Esophagus muscularis mucosa (tissue), 4 donors: ENCODE results near the gene UNC50. TPM values are rescaled to one million over a fixed set of nuclear protein-coding genes. Genes with fewer than 3 reads are reported as not detected.

ENCODE experiments used
- DNase-seq: peaks from one replicate; pipeline ENCODE4 v3.0.0-alpha.2; 2017; ENCODE audit errors: extremely low spot score
- H3K27ac ChIP-seq, 4 donors: fragments of 200-600 bp; sonication (generic); replicated peaks in 1 of 4; 1 replicate in 3 of 4; 2 replicates in 1 of 4; pipeline ENCODE4 v1.5.1; 2016 to 2019; ENCODE audit warnings: mild to moderate bottlenecking in 1 of 4
- H3K27me3 ChIP-seq, 4 donors: fragments of 200-600 bp; sonication (generic); one replicate each; pipeline versions ENCODE4 v1.5.1 to v1.6.0; 2016 to 2019
- H3K36me3 ChIP-seq, 4 donors: fragments of 200-600 bp; sonication (generic); one replicate each; pipeline ENCODE4 v1.5.1; 2016 to 2019
- H3K4me1 ChIP-seq, 4 donors: fragments of 200-600 bp; sonication (generic); one replicate each; pipeline ENCODE4 v1.5.1; 2016 to 2019
- H3K4me3 ChIP-seq, 4 donors: fragments of 200-600 bp; sonication (generic); 1 replicate in 2 of 4; 2 replicates in 2 of 4; pipeline ENCODE4 v1.5.1; 2016 to 2019; ENCODE audit warnings: mild to moderate bottlenecking in 4 of 4, moderate library complexity in 1 of 4
- H3K9me3 ChIP-seq, 4 donors: fragments of 200-600 bp; sonication (generic); 1 replicate in 3 of 4; 2 replicates in 1 of 4; pipeline ENCODE4 v1.5.1; 2016 to 2019
- EP300 ChIP-seq: sonication (generic); formaldehyde crosslinking; IDR thresholded peaks from one replicate; pipeline ENCODE4 v1.6.1; 2017; ENCODE audit warnings: antibody characterized with exemption
- POLR2A ChIP-seq: fragments of 450-650 bp; IDR thresholded peaks from one replicate; pipeline ENCODE4 v1.6.1; 2017; ENCODE audit warnings: antibody characterized with exemption, moderate library complexity, mild to moderate bottlenecking, low read depth
- POLR2AphosphoS5 ChIP-seq, 2 donors: sonication (generic); formaldehyde crosslinking; IDR thresholded peaks; one replicate each; pipeline ENCODE4 v1.6.1; 2017; ENCODE audit warnings: antibody characterized with exemption in 2 of 2
- WGBS: methylation state at CpG from one replicate; pipeline ENCODE4 v1.1.5; 2018; 5-methylcytosine and 5-hydroxymethylcytosine counted together
- intact Hi-C: fragments of 100-400 bp; cut with DNase I; formaldehyde crosslinking; loops from one replicate; pipeline ENCODE4 v1.15.1; 2023
- total RNA-seq, 4 donors: library from RNA; depleted of rRNA; stranded (reverse); fragments of >200 nt; gene quantifications; one replicate each; pipeline versions ENCODE4 v1.1.0 to v1.2.1, GENCODE V29; 2016
- TF ChIP-seq, protein P1 (sequence below), 3 experiments: fragments of 200-600 bp in 2 of 3; fragments of 450-650 bp in 1 of 3; sonication (generic) in 2 of 3; IDR thresholded peaks; one replicate each; pipeline ENCODE4 v1.5.1; 2017 to 2019; ENCODE audit warnings: antibody characterized with exemption in 3 of 3, mild to moderate bottlenecking in 2 of 3, moderate library complexity in 1 of 3

UNC50 gene, protein sequence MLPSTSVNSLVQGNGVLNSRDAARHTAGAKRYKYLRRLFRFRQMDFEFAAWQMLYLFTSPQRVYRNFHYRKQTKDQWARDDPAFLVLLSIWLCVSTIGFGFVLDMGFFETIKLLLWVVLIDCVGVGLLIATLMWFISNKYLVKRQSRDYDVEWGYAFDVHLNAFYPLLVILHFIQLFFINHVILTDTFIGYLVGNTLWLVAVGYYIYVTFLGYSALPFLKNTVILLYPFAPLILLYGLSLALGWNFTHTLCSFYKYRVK
- 10 to 100 TPM; 34.0 to 51.4 (median 40.7) TPM for total RNA-seq

DNA sequence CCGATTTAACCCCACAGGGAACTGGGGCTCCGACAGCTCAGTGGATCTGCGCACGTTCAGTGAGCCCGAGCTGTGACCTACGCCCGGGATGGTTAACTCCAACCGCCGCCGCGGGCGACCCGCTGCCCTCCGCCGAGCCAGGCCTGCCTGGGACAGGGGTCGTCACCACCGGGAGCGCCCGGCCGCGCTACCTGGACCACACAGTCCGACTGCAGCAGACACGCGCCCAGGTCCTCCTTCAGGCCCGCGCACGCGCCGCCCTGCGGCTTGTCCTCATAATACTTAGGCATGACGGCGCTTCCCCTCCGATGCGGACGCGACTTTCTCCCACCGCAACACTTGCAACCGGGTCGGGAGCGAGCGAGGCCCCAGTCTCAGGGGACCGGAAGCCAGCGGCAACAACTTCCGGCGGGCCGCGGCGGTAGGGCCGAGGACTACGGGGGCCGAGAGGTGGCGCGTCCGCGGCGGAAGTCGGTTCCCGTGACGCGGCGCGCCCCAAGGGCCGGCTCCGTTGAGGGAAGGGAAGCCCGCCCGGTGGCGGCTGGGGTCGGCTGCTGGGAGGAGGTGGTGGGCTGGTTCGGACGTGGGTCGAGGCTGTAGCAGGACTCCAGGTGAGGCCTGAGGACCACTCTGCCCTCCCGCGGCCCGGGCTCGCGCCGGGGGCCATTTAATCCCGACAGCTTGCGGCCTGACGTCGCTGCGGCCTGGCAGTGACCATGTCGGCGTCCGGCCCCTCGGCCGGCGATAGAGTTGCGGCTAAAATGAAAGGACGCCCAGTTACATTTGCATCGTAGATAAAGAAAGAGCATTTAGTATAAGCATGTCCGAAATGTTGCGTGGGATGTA, at the start of gene UNC50, which contains the start of gene COA5:
TSS of gene UNC50 (plus strand) at position 474 of the 846 bp plus-strand sequence. CDS start 1,171 bp downstream, outside the sequence.
TSS of gene COA5 (minus strand) at position 397 of the 846 bp plus-strand sequence. CDS start at position 290, 107 bp downstream.
- H3K9me3 ChIP-seq = no peaks in the 10 kb centered on the region
- DNase-seq = peak; percentile 97
- peaks cover 0 to 4% (median 0%) of the 10 kb centered on the region in 4 donors for H3K27me3 ChIP-seq
- H3K4me3 ChIP-seq = peak within 1 kb of the TSS; percentile 72 to 98 (median 94)
- intact Hi-C loops = loop anchor here (10.0 kb wide), 1 partner anchor 164 kb away; the partner anchor contains the start of gene INPP4A
- H3K4me1 ChIP-seq = peaks cover 47 to 73% (median 61%) of the 10 kb centered on the region in 4 donors
- peaks cover 13 to 38% (median 27%) of the 10 kb centered on the region in 4 donors for H3K36me3 ChIP-seq
- TF ChIP-seq, protein P1, sequence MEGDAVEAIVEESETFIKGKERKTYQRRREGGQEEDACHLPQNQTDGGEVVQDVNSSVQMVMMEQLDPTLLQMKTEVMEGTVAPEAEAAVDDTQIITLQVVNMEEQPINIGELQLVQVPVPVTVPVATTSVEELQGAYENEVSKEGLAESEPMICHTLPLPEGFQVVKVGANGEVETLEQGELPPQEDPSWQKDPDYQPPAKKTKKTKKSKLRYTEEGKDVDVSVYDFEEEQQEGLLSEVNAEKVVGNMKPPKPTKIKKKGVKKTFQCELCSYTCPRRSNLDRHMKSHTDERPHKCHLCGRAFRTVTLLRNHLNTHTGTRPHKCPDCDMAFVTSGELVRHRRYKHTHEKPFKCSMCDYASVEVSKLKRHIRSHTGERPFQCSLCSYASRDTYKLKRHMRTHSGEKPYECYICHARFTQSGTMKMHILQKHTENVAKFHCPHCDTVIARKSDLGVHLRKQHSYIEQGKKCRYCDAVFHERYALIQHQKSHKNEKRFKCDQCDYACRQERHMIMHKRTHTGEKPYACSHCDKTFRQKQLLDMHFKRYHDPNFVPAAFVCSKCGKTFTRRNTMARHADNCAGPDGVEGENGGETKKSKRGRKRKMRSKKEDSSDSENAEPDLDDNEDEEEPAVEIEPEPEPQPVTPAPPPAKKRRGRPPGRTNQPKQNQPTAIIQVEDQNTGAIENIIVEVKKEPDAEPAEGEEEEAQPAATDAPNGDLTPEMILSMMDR (IDR thresholded peaks at IDR 0.05) = no peak
- TF ChIP-seq POLR2A = peak; percentile 84
- peak; percentile 95 to 97 for TF ChIP-seq POLR2AphosphoS5 (IDR thresholded peaks at IDR 0.05)
- no peak for TF ChIP-seq EP300
- peak within 1 kb of the TSS; percentile 96 to 98 (median 98) for H3K27ac ChIP-seq
- 0% methylated on average over 32 of the region's 93 CpGs for WGBS

DNA sequence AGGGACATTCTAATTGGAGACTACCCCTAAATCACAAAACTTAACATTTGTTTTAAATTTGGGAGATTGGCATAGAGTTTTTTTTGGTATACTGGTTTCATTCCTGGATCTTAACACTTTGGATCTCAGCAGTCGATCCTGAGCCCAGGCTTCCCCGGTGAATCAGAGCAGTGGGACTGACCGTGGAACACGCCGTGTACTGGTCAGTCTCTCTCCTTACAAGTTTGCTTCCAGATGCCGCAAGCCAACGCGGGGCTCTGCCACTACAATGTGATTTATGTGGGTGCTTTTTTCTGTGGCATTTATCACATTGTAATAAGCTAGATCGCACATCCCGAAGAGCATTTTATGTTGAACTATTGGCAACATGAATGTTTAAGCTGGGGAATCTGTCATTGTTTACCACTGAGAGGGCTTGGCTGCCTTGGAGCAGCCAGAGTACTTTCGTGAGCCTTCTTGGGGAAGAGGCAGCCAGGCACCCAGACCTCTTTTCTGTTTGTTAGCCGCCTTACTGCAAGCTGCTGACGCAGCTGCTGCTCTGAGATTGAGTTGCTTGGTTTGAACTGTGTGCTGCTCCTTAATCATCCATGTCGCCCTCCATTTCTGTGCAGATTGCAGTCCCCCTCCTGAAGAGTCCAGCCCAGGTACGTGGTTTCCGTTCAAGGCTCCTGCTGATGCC, 49.4 kb upstream of the UNC50 start:
- 89% methylated on average over 16 of the region's 16 CpGs for WGBS
- Histone ChIP-seq H3K4me3 (no peak overlapping the region), H3K27me3 (no peaks in the 10 kb centered on the region), H3K9me3 (no peaks in the 10 kb centered on the region), H3K36me3 (peaks cover 27 to 55% (median 44%) of the 10 kb centered on the region in 4 donors), H3K4me1 (peaks cover 44 to 50% (median 47%) of the 10 kb centered on the region in 4 donors), H3K27ac (peak overlapping the region; percentile 73 to 85 (median 78))
- intact Hi-C loops = no loop called here
- no peak for DNase-seq
- TF ChIP-seq POLR2AphosphoS5 (IDR thresholded peaks at IDR 0.05) (no peak), EP300 (no peak), POLR2A (no peak)
- TF ChIP-seq, protein P1 (IDR thresholded peaks at IDR 0.05) = no peak

DNA sequence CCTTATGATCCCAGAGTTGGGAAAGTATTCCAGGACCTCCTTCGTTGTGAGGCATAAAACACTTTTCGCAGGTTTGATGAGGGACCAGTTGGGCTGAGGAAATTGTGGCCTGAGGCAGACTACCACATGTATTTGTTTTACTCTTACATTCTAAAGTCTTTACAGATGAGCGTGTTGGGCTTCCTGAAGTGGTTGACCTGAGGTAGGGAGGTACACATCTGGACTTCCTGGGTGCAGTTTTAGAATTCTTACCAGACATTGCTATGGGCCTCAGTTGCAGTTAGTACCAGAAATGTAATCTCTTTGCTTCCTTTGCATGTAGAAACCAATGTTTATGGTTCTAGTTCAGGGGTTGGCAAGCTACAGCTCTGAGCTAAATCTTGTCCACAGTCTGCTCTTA, 48.8 kb upstream of the UNC50 start:
- 91% methylated on average over 3 of the region's 3 CpGs for WGBS
- no peak for TF ChIP-seq POLR2A
- TF ChIP-seq POLR2AphosphoS5 (IDR thresholded peaks at IDR 0.05) = no peak
- no peak for TF ChIP-seq EP300
- TF ChIP-seq, protein P1 (IDR thresholded peaks at IDR 0.05) = no peak
- Histone ChIP-seq H3K27ac (peak overlapping the region; percentile 73 to 85 (median 78)), H3K4me1 (peaks cover 44 to 50% (median 46%) of the 10 kb centered on the region in 4 donors), H3K9me3 (no peaks in the 10 kb centered on the region), H3K4me3 (no peak overlapping the region), H3K36me3 (peaks cover 27 to 55% (median 44%) of the 10 kb centered on the region in 4 donors), H3K27me3 (no peaks in the 10 kb centered on the region)
- no peak for DNase-seq
- intact Hi-C loops = no loop called here

DNA sequence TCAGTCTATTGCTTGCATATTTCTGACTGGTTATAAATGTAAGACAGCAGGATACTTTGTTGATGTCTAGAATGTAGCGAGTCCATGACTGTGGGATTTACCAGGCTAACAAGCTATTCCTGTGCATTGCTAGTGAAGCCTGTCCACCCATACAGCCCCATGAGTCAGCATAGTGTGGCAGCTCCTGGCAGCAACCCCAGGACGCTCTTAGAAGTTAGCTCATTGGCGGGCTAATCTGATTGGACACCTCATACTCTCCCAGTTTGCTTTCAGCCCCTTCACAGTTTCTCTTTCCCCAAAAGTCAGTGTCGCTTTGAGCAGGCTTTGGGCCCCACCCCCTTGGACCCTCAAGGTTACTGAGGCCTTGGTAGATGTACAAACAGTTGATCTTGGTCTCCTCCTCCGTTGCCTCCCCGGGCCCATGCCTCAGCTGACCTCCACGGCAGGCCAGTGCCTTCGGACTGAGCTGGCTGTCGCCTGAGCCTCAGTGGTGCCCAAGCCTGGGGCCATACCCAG, 48.1 kb upstream of the UNC50 start:
- Histone ChIP-seq H3K27me3 (no peaks in the 10 kb centered on the region), H3K9me3 (no peaks in the 10 kb centered on the region), H3K4me3 (no peak overlapping the region), H3K27ac (peak overlapping the region; percentile 73 to 85 (median 78)), H3K4me1 (peaks cover 44 to 50% (median 47%) of the 10 kb centered on the region in 4 donors), H3K36me3 (peaks cover 30 to 55% (median 44%) of the 10 kb centered on the region in 4 donors)
- DNase-seq = no peak
- WGBS = 65% methylated on average over 6 of the region's 9 CpGs
- peak; percentile 6 to 20 for TF ChIP-seq POLR2AphosphoS5 (IDR thresholded peaks at IDR 0.05)
- TF ChIP-seq, protein P1 (IDR thresholded peaks at IDR 0.05) = no peak
- intact Hi-C loops = loop anchor here (10.0 kb wide), 1 partner anchor 116 kb away; the partner anchor contains the start of gene INPP4A
